ENCODE measurements around the gene FOXO4.
"Not testable (repeated sequence)": the region's sequence is repeated elsewhere in the genome, so short reads cannot be mapped to it uniquely, and the experiment has no call there.

GRCh38 chrX:71047891-71048290 lies 47.8 kb upstream of the FOXO4 start:
- TF ChIP-seq CTCF, POLR2A (IDR thresholded peaks at IDR 0.05): not testable (repeated sequence)
